Small intestine (tissue), 7 donors: ENCODE measurements around the gene PTGDR2. TPM values are rescaled to one million over a fixed set of nuclear protein-coding genes. Genes with fewer than 3 reads are reported as not detected.

Experiments used
- DNase-seq, 2 donors: peaks; one replicate each; pipeline versions ENCODE4 v3.0.0 to v3.0.0-alpha.2; 2013
- FAIRE-seq: peaks from 2 replicates; lab custom pipeline; 2012; peaks lifted over from hg19 to GRCh38; lab: Jason Lieb, UNC
- H3K27ac ChIP-seq, 3 donors: one replicate each; pipeline ENCODE4 v1.5.1; 2013; ENCODE audit warnings: low read length in 2 of 3, mild to moderate bottlenecking in 2 of 3, control low read depth in 1 of 3, inconsistent platforms in 1 of 3, low read depth in 1 of 3, moderate library complexity in 1 of 3
- H3K27me3 ChIP-seq, 3 donors: one replicate each; pipeline ENCODE4 v1.6.1; 2013; ENCODE audit warnings: low read length in 3 of 3, inconsistent platforms in 1 of 3; ENCODE audit not compliant: control insufficient read depth in 3 of 3, insufficient read depth in 3 of 3
- H3K36me3 ChIP-seq, 3 donors: one replicate each; pipeline ENCODE4 v1.6.1; 2013; ENCODE audit warnings: low read length in 3 of 3, inconsistent platforms in 1 of 3, low read depth in 1 of 3, mild to moderate bottlenecking in 1 of 3, moderate library complexity in 1 of 3; ENCODE audit not compliant: control insufficient read depth in 3 of 3, insufficient read depth in 2 of 3
- H3K4me1 ChIP-seq, 3 donors: one replicate each; pipeline ENCODE4 v1.6.1; 2013; ENCODE audit warnings: low read length in 2 of 3, inconsistent platforms in 1 of 3, low read depth in 1 of 3, mild to moderate bottlenecking in 1 of 3, moderate library complexity in 1 of 3; ENCODE audit not compliant: control insufficient read depth in 3 of 3, insufficient read depth in 2 of 3
- H3K4me3 ChIP-seq, 3 donors: one replicate each; pipeline ENCODE4 v1.5.1; 2013; ENCODE audit warnings: low read length in 3 of 3, control low read depth in 1 of 3, inconsistent platforms in 1 of 3, low read depth in 1 of 3, mild to moderate bottlenecking in 1 of 3, moderate library complexity in 1 of 3
- H3K9me3 ChIP-seq, 2 donors: one replicate each; pipeline ENCODE4 v1.6.1; 2013; ENCODE audit warnings: low read depth in 1 of 2, low read length in 1 of 2; ENCODE audit not compliant: control insufficient read depth in 2 of 2, insufficient read depth in 1 of 2
- WGBS, 3 donors: extraction: QIAGEN DNeasy Blood & Tissue Kit; methylation state at CpG; one replicate each; pipeline ENCODE4 v1.1.7; 2013; 5-methylcytosine and 5-hydroxymethylcytosine counted together
- polyA plus RNA-seq, 4 donors: library from polyadenylated mRNA; stranded (reverse) in 3 of 4; unstranded in 1 of 4; fragments of 200-250 nt in 3 of 4; fragments of 120-200 nt in 1 of 4; gene quantifications; one replicate each; pipeline versions ENCODE4 v1.2.1 to v1.2.3, GENCODE V29; 2013
- donor health status: healthy with polysubstance abuse.
- donor health status: control.
- donor health status: control.
- donor health status: Bipolar disorder and iron deficiency.
- donor health status: healthy.

Gene PTGDR2
- polyA plus RNA-seq, 4 donors, result 0.45 to 4.5 (median 3.4) TPM

GRCh38 chr11:60842668-60843600, 12.8 kb downstream of the PTGDR2 start:
- no peaks in the 10 kb centered on the region for H3K9me3 ChIP-seq
- peaks cover 3 to 30% (median 16%) of the 10 kb centered on the region in 3 donors for H3K4me1 ChIP-seq
- peaks cover 0 to 11% (median 1%) of the 10 kb centered on the region in 3 donors for H3K36me3 ChIP-seq
- WGBS, 3 donors, result 4 to 11% (median 5%) methylated on average over 23 of the region's 23 CpGs
- H3K27me3 ChIP-seq, result no peaks in the 10 kb centered on the region
- H3K27ac ChIP-seq, result peak overlapping the region; percentile 24 to 66 (median 56)
- FAIRE-seq (no peak), DNase-seq (peak; percentile 20 to 23)
- H3K4me3 ChIP-seq, result peak overlapping the region; percentile 62 to 88 (median 79)

GRCh38 chr11:60841797-60842667, 13.7 kb downstream of the PTGDR2 start, which contains the start of gene CCDC86:
TSS of gene CCDC86 (plus strand) at chr11:60842113. CDS start at chr11:60842125, 12 bp downstream.
- H3K4me3 ChIP-seq, result peak within 1 kb of the TSS; percentile 62 to 88 (median 79)
- peak within 1 kb of the TSS; percentile 16 to 78 (median 66) for H3K27ac ChIP-seq
- H3K27me3 ChIP-seq, result no peaks in the 10 kb centered on the region
- H3K36me3 ChIP-seq, result peaks cover 0 to 3% (median 0%) of the 10 kb centered on the region in 3 donors
- DNase-seq (peak; percentile 94 to 99), FAIRE-seq (no peak)
- WGBS, 3 donors, result 0 to 1% (median 1%) methylated on average over 56 to 57 of the region's 57 CpGs
- no peaks in the 10 kb centered on the region for H3K9me3 ChIP-seq
- peaks cover 3 to 23% (median 16%) of the 10 kb centered on the region in 3 donors for H3K4me1 ChIP-seq

GRCh38 chr11:60840470-60841430, 15.0 kb downstream of the PTGDR2 start:
- FAIRE-seq, result no peak

GRCh38 chr11:60838132-60838531, 17.6 kb downstream of the PTGDR2 start:
- H3K4me3 ChIP-seq, result no peak overlapping the region
- H3K27me3 ChIP-seq, result no peaks in the 10 kb centered on the region
- H3K9me3 ChIP-seq, result no peaks in the 10 kb centered on the region
- no peak overlapping the region for H3K27ac ChIP-seq
- H3K36me3 ChIP-seq, result no peaks in the 10 kb centered on the region
- 86 to 92% (median 91%) methylated on average over 7 of the region's 7 CpGs for WGBS, 3 donors
- no peak for FAIRE-seq
- no peak for DNase-seq
- H3K4me1 ChIP-seq, result peaks cover 3 to 10% (median 8%) of the 10 kb centered on the region in 3 donors

More at GRCh38 chr11:60840470-60841430, 15.0 kb downstream of the PTGDR2 start:
- Histone ChIP-seq H3K4me1 (peaks cover 3 to 23% (median 16%) of the 10 kb centered on the region in 3 donors), H3K36me3 (no peaks in the 10 kb centered on the region), H3K4me3 (no peak overlapping the region), H3K9me3 (no peaks in the 10 kb centered on the region), H3K27me3 (no peaks in the 10 kb centered on the region), H3K27ac (peak overlapping the region; percentile 16 to 78 (median 64))
- WGBS, 3 donors, result 72 to 86% (median 85%) methylated on average over 14 of the region's 14 CpGs
- peak in 1 of 2 donors; percentile 30 for DNase-seq

GRCh38 chr11:60836866-60837515, 18.8 kb downstream of the PTGDR2 start:
- H3K4me1 ChIP-seq, result peaks cover 0 to 8% (median 6%) of the 10 kb centered on the region in 3 donors
- H3K9me3 ChIP-seq, result no peaks in the 10 kb centered on the region
- 67 to 77% (median 67%) methylated on average over 9 of the region's 9 CpGs for WGBS, 3 donors
- no peak overlapping the region for H3K27ac ChIP-seq
- no peak for FAIRE-seq
- H3K4me3 ChIP-seq, result no peak overlapping the region
- DNase-seq, result no peak
- no peaks in the 10 kb centered on the region for H3K27me3 ChIP-seq
- H3K36me3 ChIP-seq, result no peaks in the 10 kb centered on the region

DNA sequence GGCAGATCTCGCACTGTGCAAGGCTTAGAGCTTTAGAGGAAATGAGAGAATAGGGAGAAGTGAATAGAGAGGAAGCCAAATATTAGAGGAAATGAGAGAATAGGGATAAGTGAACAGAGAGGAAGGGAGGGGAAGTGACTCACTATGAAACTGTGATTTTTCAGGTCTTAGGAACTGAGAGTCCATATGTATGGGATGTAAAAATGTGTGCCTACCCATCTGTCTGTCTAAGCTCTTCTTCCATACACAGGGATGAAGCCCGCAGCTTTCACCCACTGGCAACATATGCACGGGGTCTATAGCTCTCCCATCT, 20.3 kb downstream of the PTGDR2 start:
- DNase-seq, result no peak
- 79 to 88% (median 87%) methylated on average over 3 of the region's 3 CpGs for WGBS, 3 donors
- no peak overlapping the region for H3K27ac ChIP-seq
- no peaks in the 10 kb centered on the region for H3K9me3 ChIP-seq
- H3K27me3 ChIP-seq, result no peaks in the 10 kb centered on the region
- no peaks in the 10 kb centered on the region for H3K36me3 ChIP-seq
- no peak overlapping the region for H3K4me3 ChIP-seq
- FAIRE-seq, result no peak
- H3K4me1 ChIP-seq, result no peaks in the 10 kb centered on the region

DNA sequence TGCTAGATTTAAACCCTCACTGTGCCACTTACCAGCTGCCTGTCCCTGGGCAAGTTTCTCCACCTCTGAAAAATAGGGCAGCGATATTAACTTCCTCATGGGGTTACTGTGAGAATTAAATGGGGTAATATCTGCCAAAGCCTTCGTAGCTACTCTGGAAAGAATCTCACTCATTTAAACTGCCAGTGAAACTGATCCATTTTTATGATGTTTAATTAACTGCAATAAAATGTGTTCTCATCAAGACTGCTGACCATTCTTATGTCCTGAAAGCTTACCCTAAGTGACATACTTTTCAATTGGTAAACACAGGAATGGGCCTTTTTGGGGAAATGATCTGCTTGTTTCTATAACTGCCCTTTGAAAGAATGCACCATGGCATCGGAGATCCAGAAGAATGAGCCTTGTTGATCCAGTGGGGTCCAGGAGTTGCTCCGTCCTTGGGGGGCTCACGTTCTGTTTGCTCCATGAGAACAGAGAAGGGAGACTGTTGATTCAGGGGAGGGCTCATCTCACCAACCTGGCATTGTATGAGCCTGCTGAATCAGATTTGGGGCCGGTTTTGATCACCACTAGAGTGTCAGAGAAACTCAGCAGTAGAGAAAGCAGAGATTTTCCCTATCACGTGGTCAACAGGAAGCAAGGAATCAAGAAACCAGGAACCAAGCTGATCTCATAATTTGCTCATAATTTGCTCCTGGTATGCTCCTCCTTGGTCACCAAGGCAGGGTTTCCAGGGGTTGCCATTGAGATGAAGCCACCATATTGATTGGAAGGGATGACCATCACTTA, 20.8 kb downstream of the PTGDR2 start:
- Histone ChIP-seq H3K36me3 (no peaks in the 10 kb centered on the region), H3K9me3 (no peaks in the 10 kb centered on the region), H3K27ac (no peak overlapping the region), H3K4me1 (no peaks in the 10 kb centered on the region), H3K27me3 (no peaks in the 10 kb centered on the region), H3K4me3 (no peak overlapping the region)
- FAIRE-seq, result no peak
- no peak for DNase-seq
- 55 to 60% (median 55%) methylated on average over 7 of the region's 7 CpGs for WGBS, 3 donors
